HG02588 (cell line): Measurements from ENCODE around the gene TSPAN9.
"Not testable (repeated sequence)": the region's sequence is repeated elsewhere in the genome, so short reads cannot be mapped to it uniquely, and the experiment has no call there.

Source experiments
- ATAC-seq: cut with Tn5 transposase; IDR thresholded peaks from one replicate; pipeline ENCODE4 v1.9.1; 2021; ENCODE audit warnings: mild to moderate bottlenecking, moderate library complexity; ENCODE audit not compliant: unreplicated experiment

The TSPAN9 gene

GRCh38 chr12:3043406-3043805 lies 33.8 kb upstream of the TSPAN9 start:
- no peak for ATAC-seq

GRCh38 chr12:3044141-3044630 lies 33.0 kb upstream of the TSPAN9 start:
- ATAC-seq: no peak

- no peak for ATAC-seq
Observed at GRCh38 chr12:3045494-3045893, 31.7 kb upstream of the TSPAN9 start.

- ATAC-seq: no peak
Observed at GRCh38 chr12:3045989-3046388, 31.2 kb upstream of the TSPAN9 start.

- ATAC-seq: no peak
Observed at GRCh38 chr12:3046441-3047200, 30.6 kb upstream of the TSPAN9 start.

GRCh38 chr12:3047961-3048360 lies 29.2 kb upstream of the TSPAN9 start:
- ATAC-seq: no peak

GRCh38 chr12:3048540-3048939 lies 28.6 kb upstream of the TSPAN9 start:
- no peak for ATAC-seq

GRCh38 chr12:3049176-3049575 lies 28.0 kb upstream of the TSPAN9 start:
- ATAC-seq: no peak

GRCh38 chr12:3049611-3050249 lies 27.4 kb upstream of the TSPAN9 start:
- no peak for ATAC-seq

- ATAC-seq: no peak
Observed at GRCh38 chr12:3054374-3054773, 22.8 kb upstream of the TSPAN9 start.

- ATAC-seq: no peak
Observed at GRCh38 chr12:3055026-3055703, 22.0 kb upstream of the TSPAN9 start.

GRCh38 chr12:3055704-3056467 lies 21.3 kb upstream of the TSPAN9 start:
- no peak for ATAC-seq

GRCh38 chr12:3061059-3061458 lies 16.1 kb upstream of the TSPAN9 start:
- no peak for ATAC-seq

GRCh38 chr12:3061501-3062215 lies 15.5 kb upstream of the TSPAN9 start:
- ATAC-seq: no peak

- ATAC-seq: no peak
Observed at GRCh38 chr12:3065300-3065699, 11.9 kb upstream of the TSPAN9 start.

GRCh38 chr12:3065846-3066245 lies 11.3 kb upstream of the TSPAN9 start:
- ATAC-seq: not testable (repeated sequence)

GRCh38 chr12:3069714-3070113 lies 7.5 kb upstream of the TSPAN9 start:
- no peak for ATAC-seq

GRCh38 chr12:3071107-3071506 lies 6.1 kb upstream of the TSPAN9 start:
- no peak for ATAC-seq

GRCh38 chr12:3071710-3072109 lies 5.5 kb upstream of the TSPAN9 start:
- ATAC-seq: no peak

- ATAC-seq: no peak
Observed at GRCh38 chr12:3073438-3074250, 3.5 kb upstream of the TSPAN9 start.
